HEK293 (cell line): ENCODE data around the gene LIMK2.

Experiments
- CTCF ChIA-PET: fragments of 350-600 bp; formaldehyde crosslinking; extraction: SDS; loops from one replicate; lab custom pipeline; 2021; ENCODE audit warnings: antibody characterized with exemption; lab: Yijun Ruan, JAX
- POLR2A ChIA-PET: fragments of 300-600 bp; formaldehyde crosslinking; extraction: SDS; loops from one replicate; lab custom pipeline; 2020; ENCODE audit warnings: antibody characterized with exemption, inconsistent platforms; lab: Yijun Ruan, JAX
- H3K27ac ChIP-seq: fragments of 200-500 bp; sonication (Bioruptor generic); 2 replicates; pipeline ENCODE4 v1.5.1; 2014; ENCODE audit warnings: low read depth, low read length, control low read depth, inconsistent platforms; ENCODE audit errors: extremely low read depth
- H3K36me3 ChIP-seq, 2 experiments: fragments of 200-500 bp in 1 of 2; sonication (Bioruptor generic) in 1 of 2; 1 replicate in 1 of 2; 2 replicates in 1 of 2; pipeline ENCODE4 v1.5.1; 2014 to 2017; ENCODE audit warnings: inconsistent platforms in 2 of 2, low read length in 2 of 2; ENCODE audit not compliant: control insufficient read depth in 2 of 2, insufficient read depth in 1 of 2
- H3K4me1 ChIP-seq: fragments of 200-500 bp; sonication (Bioruptor generic); 2 replicates; pipeline ENCODE4 v1.5.1; 2014; ENCODE audit warnings: mild to moderate bottlenecking, low read length, inconsistent platforms; ENCODE audit not compliant: control insufficient read depth, insufficient read depth
- H3K4me3 ChIP-seq: 2 replicates; pipeline ENCODE4 v1.5.1; 2011; ENCODE audit warnings: low read depth, mild to moderate bottlenecking, control low read depth, low read length, moderate library complexity
- H3K9me3 ChIP-seq: fragments of 200-500 bp; sonication (Bioruptor generic); 2 replicates; pipeline ENCODE4 v1.5.1; 2014; ENCODE audit warnings: low read depth, low read length, inconsistent platforms; ENCODE audit not compliant: control insufficient read depth, insufficient read depth
- GLIS1 ChIP-seq: fragments of 450-650 bp; formaldehyde crosslinking; IDR thresholded peaks from 2 replicates; pipeline ENCODE4 v1.5.1; 2016; ENCODE audit warnings: missing biosample characterization, missing genetic modification characterization
- OSR2 ChIP-seq: fragments of 450-650 bp; formaldehyde crosslinking; IDR thresholded peaks from 2 replicates; pipeline ENCODE4 v1.5.1; 2016; ENCODE audit warnings: missing biosample characterization, missing genetic modification characterization
- TRIM28 ChIP-seq: IDR thresholded peaks from 2 replicates; pipeline ENCODE4 v1.6.1; 2011; ENCODE audit warnings: low read length, control low read depth, borderline replicate concordance
- WT1 ChIP-seq: fragments of 450-650 bp; formaldehyde crosslinking; IDR thresholded peaks from 2 replicates; pipeline ENCODE4 v1.5.1; 2016; ENCODE audit warnings: missing biosample characterization, missing genetic modification characterization
- YY1 ChIP-seq: fragments of 450-650 bp; formaldehyde crosslinking; IDR thresholded peaks from 2 replicates; pipeline ENCODE4 v1.5.1; 2018; ENCODE audit warnings: missing biosample characterization, missing genetic modification characterization
- ZBTB20 ChIP-seq: fragments of 450-650 bp; formaldehyde crosslinking; IDR thresholded peaks from 2 replicates; pipeline ENCODE4 v1.5.1; 2016; ENCODE audit warnings: missing biosample characterization, missing genetic modification characterization
- ZBTB44 ChIP-seq: fragments of 450-650 bp; IDR thresholded peaks from 2 replicates; pipeline ENCODE4 v1.5.1; 2018; ENCODE audit warnings: missing biosample characterization, mild to moderate bottlenecking, missing genetic modification characterization
- ZBTB49 ChIP-seq: fragments of 450-650 bp; formaldehyde crosslinking; IDR thresholded peaks from 2 replicates; pipeline ENCODE4 v1.5.1; 2016; ENCODE audit warnings: missing biosample characterization, missing genetic modification characterization, low read depth
- ZFHX2 ChIP-seq: fragments of 450-650 bp; formaldehyde crosslinking; conservative IDR thresholded peaks from 2 replicates; pipeline ENCODE4 v1.5.1; 2016; ENCODE audit warnings: missing biosample characterization, missing genetic modification characterization
- ZNF23 ChIP-seq: fragments of 450-650 bp; formaldehyde crosslinking; IDR thresholded peaks from 2 replicates; pipeline ENCODE4 v1.5.1; 2016; ENCODE audit warnings: missing biosample characterization, missing genetic modification characterization, borderline replicate concordance
- ZNF266 ChIP-seq: fragments of 450-650 bp; formaldehyde crosslinking; IDR thresholded peaks from 2 replicates; pipeline ENCODE4 v1.5.1; 2016; ENCODE audit warnings: missing biosample characterization, missing genetic modification characterization, low read depth
- ZNF335 ChIP-seq: fragments of 450-650 bp; formaldehyde crosslinking; conservative IDR thresholded peaks from 2 replicates; pipeline ENCODE4 v1.5.1; 2016; ENCODE audit warnings: missing biosample characterization, missing genetic modification characterization
- ZNF398 ChIP-seq: fragments of 450-650 bp; formaldehyde crosslinking; IDR thresholded peaks from 2 replicates; pipeline ENCODE4 v1.5.1; 2017; ENCODE audit warnings: missing biosample characterization, missing genetic modification characterization
- ZNF510 ChIP-seq: fragments of 450-650 bp; formaldehyde crosslinking; IDR thresholded peaks from 2 replicates; pipeline ENCODE4 v1.5.1; 2018; ENCODE audit warnings: mild to moderate bottlenecking, missing genetic modification characterization, missing biosample characterization; ENCODE audit not compliant: insufficient replicate concordance
- ZNF555 ChIP-seq: fragments of 450-650 bp; formaldehyde crosslinking; conservative IDR thresholded peaks from 2 replicates; pipeline ENCODE4 v1.5.1; 2017; ENCODE audit warnings: missing biosample characterization, mild to moderate bottlenecking, missing genetic modification characterization, inconsistent platforms
- ZNF629 ChIP-seq: fragments of 450-650 bp; formaldehyde crosslinking; IDR thresholded peaks from 2 replicates; pipeline ENCODE4 v1.5.1; 2017; ENCODE audit warnings: missing biosample characterization, missing genetic modification characterization
- ZSCAN4 ChIP-seq: fragments of 450-650 bp; formaldehyde crosslinking; IDR thresholded peaks from 2 replicates; pipeline ENCODE4 v1.5.1; 2017; ENCODE audit warnings: missing biosample characterization, missing genetic modification characterization

LIMK2 gene

GRCh38 chr22:31173386-31174145 is 38.5 kb upstream of the LIMK2 start (continued):
- TF ChIP-seq ZNF398 (no peak), ZNF555 (no peak), TRIM28 (peak; percentile 56; the same call in 1 of the 2 replicates), ZSCAN4 (tag by site-specific recombination) (peak; percentile 50), ZNF629 (peak; percentile 27; the same call in 1 of the 2 replicates), ZNF266 (tag by site-specific recombination) (no peak)

GRCh38 chr22:31176923-31177322 is 35.2 kb upstream of the LIMK2 start:
- Histone ChIP-seq H3K36me3 (peaks cover 0 to 16% of the 10 kb centered on the region in 2 experiments; a peak in 2 of 3 replicates), H3K4me1 (peaks cover 14% of the 10 kb centered on the region), H3K27ac (no peak overlapping the region), H3K4me3 (no peak overlapping the region), H3K9me3 (no peaks in the 10 kb centered on the region)
- TF ChIP-seq ZNF398 = no peak
- CTCF ChIA-PET = no interaction called here
- POLR2A ChIA-PET = no interaction called here

- Histone ChIP-seq H3K4me1 (peaks cover 14% of the 10 kb centered on the region), H3K27ac (no peak overlapping the region), H3K9me3 (no peaks in the 10 kb centered on the region), H3K4me3 (no peak overlapping the region), H3K36me3 (peaks cover 4 to 20% of the 10 kb centered on the region in 2 experiments; a peak in 2 of 3 replicates)
- POLR2A ChIA-PET = no interaction called here
- CTCF ChIA-PET = interaction anchor here (0.9 to 1.1 kb wide), 2 partner anchors 40 to 96 kb away, joined by 3 read pairs; no protein-coding TSS in a partner anchor
- TF ChIP-seq ZFHX2 (tag by site-specific recombination) (0 out of 2 replicates have a peak, but pooled peaks have one; percentile 9), ZBTB49 (tag by site-specific recombination) (no peak), ZNF335 (tag by site-specific recombination) (no peak), GLIS1 (tag by site-specific recombination) (peak; percentile 66), ZBTB20 (peak; percentile 57; the same call in 1 of the 2 replicates), ZNF510 (tag by site-specific recombination) (no peak), ZBTB44 (tag by site-specific recombination) (no peak), WT1 (no peak), ZNF23 (tag by site-specific recombination) (no peak), YY1 (tag by site-specific recombination) (no peak), OSR2 (tag by site-specific recombination) (peak; percentile 47; the same call in 1 of the 2 replicates), ZNF629 (peak; percentile 22; the same call in 1 of the 2 replicates)
These were observed 34.5 kb upstream of the LIMK2 start for GRCh38 chr22:31177420-31178162.
